Astrocyte (in vitro differentiated cells and primary cell): ENCODE measurements around the gene CDK14.

Experiments
- EZH2 ChIP-seq: IDR thresholded peaks from 2 replicates; pipeline ENCODE4 v1.6.1; 2012; ENCODE audit warnings: mild to moderate bottlenecking, low read length, inconsistent platforms; ENCODE audit not compliant: insufficient read depth
- TF ChIP-seq, protein P1 (sequence below): IDR thresholded peaks from 2 replicates; pipeline ENCODE4 v1.5.1; 2011; ENCODE audit warnings: low read depth, mild to moderate bottlenecking, inconsistent platforms, low read length, moderate library complexity; ENCODE audit not compliant: insufficient read depth

- TF ChIP-seq, protein P1, sequence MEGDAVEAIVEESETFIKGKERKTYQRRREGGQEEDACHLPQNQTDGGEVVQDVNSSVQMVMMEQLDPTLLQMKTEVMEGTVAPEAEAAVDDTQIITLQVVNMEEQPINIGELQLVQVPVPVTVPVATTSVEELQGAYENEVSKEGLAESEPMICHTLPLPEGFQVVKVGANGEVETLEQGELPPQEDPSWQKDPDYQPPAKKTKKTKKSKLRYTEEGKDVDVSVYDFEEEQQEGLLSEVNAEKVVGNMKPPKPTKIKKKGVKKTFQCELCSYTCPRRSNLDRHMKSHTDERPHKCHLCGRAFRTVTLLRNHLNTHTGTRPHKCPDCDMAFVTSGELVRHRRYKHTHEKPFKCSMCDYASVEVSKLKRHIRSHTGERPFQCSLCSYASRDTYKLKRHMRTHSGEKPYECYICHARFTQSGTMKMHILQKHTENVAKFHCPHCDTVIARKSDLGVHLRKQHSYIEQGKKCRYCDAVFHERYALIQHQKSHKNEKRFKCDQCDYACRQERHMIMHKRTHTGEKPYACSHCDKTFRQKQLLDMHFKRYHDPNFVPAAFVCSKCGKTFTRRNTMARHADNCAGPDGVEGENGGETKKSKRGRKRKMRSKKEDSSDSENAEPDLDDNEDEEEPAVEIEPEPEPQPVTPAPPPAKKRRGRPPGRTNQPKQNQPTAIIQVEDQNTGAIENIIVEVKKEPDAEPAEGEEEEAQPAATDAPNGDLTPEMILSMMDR, result no peak
- TF ChIP-seq EZH2, result no peak
Measured at GRCh38 chr7:90660100-90660499, 64.0 kb downstream of the CDK14 start.
